Measurements from ENCODE around the gene RHBDF1.
A peak's percentile ranks its signal among the peaks of the same experiment; 100 is the strongest.

The RHBDF1 gene

GRCh38 chr16:96935-97381 lies 24.5 kb upstream of the RHBDF1 start:
- no peak for TF ChIP-seq Cebpa-rat (IDR thresholded peaks at IDR 0.05)
- no peaks in the 10 kb centered on the region for H3K27me3 ChIP-seq
- H3K9me3 ChIP-seq: no peaks in the 10 kb centered on the region
- no peak overlapping the region; the same call in 1 of the 2 replicates for H3K4me2 ChIP-seq
- no peak overlapping the region for H3K9ac ChIP-seq
- H3K4me3 ChIP-seq: no peak overlapping the region
- peaks cover 74% of the 10 kb centered on the region for H3K36me3 ChIP-seq
- no peak overlapping the region for H3K27ac ChIP-seq
- H4K20me1 ChIP-seq: peaks cover 26% of the 10 kb centered on the region
- peaks cover 14% of the 10 kb centered on the region; the same call in 1 of the 2 replicates for H3K4me1 ChIP-seq

GRCh38 chr16:94918-95265 lies 22.5 kb upstream of the RHBDF1 start:
- Histone ChIP-seq H3K27me3 (no peaks in the 10 kb centered on the region), H3K9ac (no peak overlapping the region), H3K27ac (no peak overlapping the region), H3K4me1 (peaks cover 19% of the 10 kb centered on the region; the same call in 1 of the 2 replicates), H3K4me2 (no peak overlapping the region), H4K20me1 (peaks cover 27% of the 10 kb centered on the region), H3K36me3 (peaks cover 82% of the 10 kb centered on the region), H3K4me3 (no peak overlapping the region), H3K9me3 (no peaks in the 10 kb centered on the region)
- TF ChIP-seq Cebpa-rat (IDR thresholded peaks at IDR 0.05): no peak

GRCh38 chr16:92431-93339 lies 20.3 kb upstream of the RHBDF1 start:
- H3K4me3 ChIP-seq: no peak overlapping the region
- no peaks in the 10 kb centered on the region for H3K9me3 ChIP-seq
- H3K27me3 ChIP-seq: no peaks in the 10 kb centered on the region
- no peak overlapping the region for H3K27ac ChIP-seq
- TF ChIP-seq Cebpa-rat (IDR thresholded peaks at IDR 0.05): no peak
- H3K9ac ChIP-seq: no peak overlapping the region
- H4K20me1 ChIP-seq: peaks cover 31% of the 10 kb centered on the region
- no peak overlapping the region for H3K4me2 ChIP-seq
- peaks cover 85% of the 10 kb centered on the region for H3K36me3 ChIP-seq
- H3K4me1 ChIP-seq: peaks cover 18% of the 10 kb centered on the region; the same call in 1 of the 2 replicates

- H3K4me1 ChIP-seq: peaks cover 23% of the 10 kb centered on the region
- no peak overlapping the region for H3K4me2 ChIP-seq
- TF ChIP-seq Cebpa-rat (IDR thresholded peaks at IDR 0.05): no peak
- peaks cover 89% of the 10 kb centered on the region for H3K36me3 ChIP-seq
- no peaks in the 10 kb centered on the region for H3K9me3 ChIP-seq
- H3K4me3 ChIP-seq: no peak overlapping the region
- H4K20me1 ChIP-seq: peaks cover 27% of the 10 kb centered on the region
- no peaks in the 10 kb centered on the region for H3K27me3 ChIP-seq
- H3K9ac ChIP-seq: no peak overlapping the region
- no peak overlapping the region for H3K27ac ChIP-seq
These were observed 19.1 kb upstream of the RHBDF1 start for GRCh38 chr16:91484-91883.

GRCh38 chr16:89391-90302 lies 17.2 kb upstream of the RHBDF1 start:
- Histone ChIP-seq H3K4me3 (no peak overlapping the region), H3K27me3 (no peaks in the 10 kb centered on the region), H3K36me3 (peaks cover 88% of the 10 kb centered on the region), H3K4me2 (no peak overlapping the region), H3K4me1 (peaks cover 41% of the 10 kb centered on the region), H4K20me1 (peaks cover 44% of the 10 kb centered on the region), H3K27ac (peak overlapping the region; percentile 41; the same call in 1 of the 2 replicates), H3K9me3 (no peaks in the 10 kb centered on the region), H3K9ac (no peak overlapping the region)
- no peak for TF ChIP-seq Cebpa-rat (IDR thresholded peaks at IDR 0.05)

- Histone ChIP-seq H3K36me3 (peaks cover 81% of the 10 kb centered on the region), H3K4me2 (no peak overlapping the region), H3K9me3 (no peaks in the 10 kb centered on the region), H4K20me1 (peaks cover 49% of the 10 kb centered on the region), H3K27me3 (no peaks in the 10 kb centered on the region), H3K9ac (no peak overlapping the region), H3K4me1 (peaks cover 52% of the 10 kb centered on the region), H3K4me3 (no peak overlapping the region), H3K27ac (0 out of 2 replicates have a peak overlapping the region, but pooled peaks have one; percentile 6)
- no peak for TF ChIP-seq Cebpa-rat (IDR thresholded peaks at IDR 0.05)
These were observed 16.2 kb upstream of the RHBDF1 start for GRCh38 chr16:88613-89012.

- Histone ChIP-seq H3K4me1 (peaks cover 56% of the 10 kb centered on the region), H3K4me3 (no peak overlapping the region), H3K9ac (peak overlapping the region; percentile 67), H3K9me3 (no peaks in the 10 kb centered on the region), H3K36me3 (peaks cover 80% of the 10 kb centered on the region), H3K4me2 (peak overlapping the region; percentile 86), H3K27me3 (no peaks in the 10 kb centered on the region), H3K27ac (peak overlapping the region; percentile 85), H4K20me1 (peaks cover 49% of the 10 kb centered on the region)
- no peak for TF ChIP-seq Cebpa-rat (IDR thresholded peaks at IDR 0.05)
These were observed 14.1 kb upstream of the RHBDF1 start for GRCh38 chr16:86483-86952.

GRCh38 chr16:85865-86264 lies 13.4 kb upstream of the RHBDF1 start:
- no peaks in the 10 kb centered on the region for H3K9me3 ChIP-seq
- no peaks in the 10 kb centered on the region for H3K27me3 ChIP-seq
- H3K4me2 ChIP-seq: peak overlapping the region; percentile 86
- H3K9ac ChIP-seq: peak overlapping the region; percentile 67
- peaks cover 49% of the 10 kb centered on the region for H4K20me1 ChIP-seq
- peaks cover 80% of the 10 kb centered on the region for H3K36me3 ChIP-seq
- H3K4me1 ChIP-seq: peaks cover 54% of the 10 kb centered on the region
- no peak for TF ChIP-seq Cebpa-rat (IDR thresholded peaks at IDR 0.05)
- H3K4me3 ChIP-seq: 0 out of 2 replicates have a peak overlapping the region, but pooled peaks have one; percentile 40
- peak overlapping the region; percentile 85 for H3K27ac ChIP-seq

GRCh38 chr16:85407-85782 lies 13.0 kb upstream of the RHBDF1 start:
- H3K4me1 ChIP-seq: peaks cover 54% of the 10 kb centered on the region
- H3K27me3 ChIP-seq: no peaks in the 10 kb centered on the region
- H3K4me3 ChIP-seq: peak overlapping the region; percentile 40; the same call in 1 of the 2 replicates
- H3K9ac ChIP-seq: peak overlapping the region; percentile 67; the same call in 1 of the 2 replicates
- H3K9me3 ChIP-seq: no peaks in the 10 kb centered on the region
- H3K4me2 ChIP-seq: peak overlapping the region; percentile 86
- no peak for TF ChIP-seq Cebpa-rat (IDR thresholded peaks at IDR 0.05)
- H3K27ac ChIP-seq: peak overlapping the region; percentile 85
- H3K36me3 ChIP-seq: peaks cover 81% of the 10 kb centered on the region
- H4K20me1 ChIP-seq: peaks cover 49% of the 10 kb centered on the region

Data from BLaER1 (cell line).